NCI-H146 treated with DMSO at 0.1 percent for 48 hours (cell line): Measurements from ENCODE around the gene SMARCA2.

Source experiments
- DNase-seq: peaks from one replicate; lab custom pipeline; 2025; ENCODE audit not compliant: unreplicated experiment; lab: John Stamatoyannopoulos, UW

The SMARCA2 gene

GRCh38 chr9:2039294-2040180, 24.4 kb downstream of the SMARCA2 start:
- no peak for DNase-seq

- DNase-seq = no peak
Measured at GRCh38 chr9:2040828-2041227, 25.7 kb downstream of the SMARCA2 start.

- no peak for DNase-seq
Measured at GRCh38 chr9:2041736-2042135, 26.6 kb downstream of the SMARCA2 start.

GRCh38 chr9:2043243-2043642, 28.1 kb downstream of the SMARCA2 start:
- no peak for DNase-seq

GRCh38 chr9:2043881-2044462, 28.8 kb downstream of the SMARCA2 start:
- no peak for DNase-seq

GRCh38 chr9:2047144-2047671, 32.1 kb downstream of the SMARCA2 start:
- DNase-seq = no peak

- no peak for DNase-seq
Measured at GRCh38 chr9:2047916-2048315, 32.8 kb downstream of the SMARCA2 start.

GRCh38 chr9:2050236-2050635, 35.1 kb downstream of the SMARCA2 start:
- DNase-seq = no peak

- DNase-seq = no peak
Measured at GRCh38 chr9:2053883-2054845, 39.0 kb downstream of the SMARCA2 start.

GRCh38 chr9:2055203-2055658, 40.1 kb downstream of the SMARCA2 start:
- no peak for DNase-seq

- DNase-seq = no peak
Measured at GRCh38 chr9:2059274-2059929, 44.3 kb downstream of the SMARCA2 start.

GRCh38 chr9:2060424-2060823, 45.3 kb downstream of the SMARCA2 start:
- no peak for DNase-seq

GRCh38 chr9:2065704-2066103, 50.6 kb downstream of the SMARCA2 start:
- no peak for DNase-seq

GRCh38 chr9:2066312-2067273, 51.4 kb downstream of the SMARCA2 start:
- DNase-seq = no peak

GRCh38 chr9:2072752-2073405, 57.7 kb downstream of the SMARCA2 start:
- DNase-seq = no peak

GRCh38 chr9:2082772-2083171, 67.6 kb downstream of the SMARCA2 start:
- no peak for DNase-seq

GRCh38 chr9:2083479-2083878, 68.3 kb downstream of the SMARCA2 start:
- DNase-seq = no peak

- no peak for DNase-seq
Measured at GRCh38 chr9:2085716-2086115, 70.6 kb downstream of the SMARCA2 start.

- no peak for DNase-seq
Measured at GRCh38 chr9:2086116-2086515, 71.0 kb downstream of the SMARCA2 start.
